ENCODE results near the gene PAX2.

The PAX2 gene

GRCh38 chr10:100817268-100817839 lies 72.0 kb downstream of the PAX2 start:
- no peak for DNase-seq (ENCODE audit: low read depth in 2 of 2)

GRCh38 chr10:100819424-100819823 lies 74.0 kb downstream of the PAX2 start:
- DNase-seq (ENCODE audit: low read depth in 2 of 2), result no peak

GRCh38 chr10:100823194-100823593 lies 77.8 kb downstream of the PAX2 start:
- DNase-seq (ENCODE audit: low read depth in 2 of 2), result no peak

DNA sequence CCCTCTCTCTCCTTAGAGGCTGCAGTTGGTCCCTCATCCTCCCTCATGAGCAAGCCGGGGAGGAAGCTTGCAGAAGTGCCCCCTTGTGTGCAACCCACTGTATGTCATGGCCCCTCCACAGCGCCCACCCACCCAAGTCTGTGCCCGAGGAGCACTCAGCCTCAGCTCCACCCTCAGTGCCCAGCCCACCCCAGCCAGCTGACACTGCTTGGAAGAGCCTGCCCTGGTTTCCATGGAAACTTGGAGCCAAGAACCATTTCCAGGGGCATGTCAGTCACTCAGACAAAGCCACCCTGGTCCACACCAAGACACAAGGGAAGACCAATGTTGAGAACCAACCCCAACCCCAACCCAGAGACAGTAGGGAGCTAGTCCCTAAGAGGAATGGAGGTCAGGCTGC lies 79.5 kb downstream of the PAX2 start:
- DNase-seq (ENCODE audit: low read depth in 2 of 2), result no peak

DNA sequence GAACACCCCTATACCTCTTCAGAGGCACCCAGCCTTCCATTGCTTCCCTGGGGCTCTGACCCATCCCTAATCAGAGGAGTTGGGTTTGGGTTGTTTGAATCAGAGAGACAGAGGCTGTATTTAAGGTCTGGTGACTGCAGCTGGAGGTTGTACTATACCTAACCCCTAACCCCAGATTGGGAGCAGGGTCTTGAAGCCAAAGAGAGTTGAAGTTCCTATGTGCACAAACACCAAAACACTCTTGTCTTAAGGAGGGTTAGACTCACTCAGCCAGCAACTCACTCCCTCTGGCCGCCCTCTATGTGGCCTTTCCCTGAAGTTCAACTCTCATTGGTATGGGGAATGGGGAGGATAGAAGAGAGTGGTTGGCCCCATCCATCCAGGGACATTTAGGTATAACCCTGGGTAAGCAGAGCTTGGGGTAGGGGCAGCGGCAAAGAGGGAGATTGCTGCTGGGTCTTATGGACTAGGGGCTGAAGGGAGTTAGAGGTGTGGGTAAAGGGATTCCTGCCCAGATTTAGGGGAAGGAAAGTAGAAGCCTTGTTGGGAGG lies 80.0 kb downstream of the PAX2 start:
- no peak for DNase-seq (ENCODE audit: low read depth in 2 of 2)

DNA sequence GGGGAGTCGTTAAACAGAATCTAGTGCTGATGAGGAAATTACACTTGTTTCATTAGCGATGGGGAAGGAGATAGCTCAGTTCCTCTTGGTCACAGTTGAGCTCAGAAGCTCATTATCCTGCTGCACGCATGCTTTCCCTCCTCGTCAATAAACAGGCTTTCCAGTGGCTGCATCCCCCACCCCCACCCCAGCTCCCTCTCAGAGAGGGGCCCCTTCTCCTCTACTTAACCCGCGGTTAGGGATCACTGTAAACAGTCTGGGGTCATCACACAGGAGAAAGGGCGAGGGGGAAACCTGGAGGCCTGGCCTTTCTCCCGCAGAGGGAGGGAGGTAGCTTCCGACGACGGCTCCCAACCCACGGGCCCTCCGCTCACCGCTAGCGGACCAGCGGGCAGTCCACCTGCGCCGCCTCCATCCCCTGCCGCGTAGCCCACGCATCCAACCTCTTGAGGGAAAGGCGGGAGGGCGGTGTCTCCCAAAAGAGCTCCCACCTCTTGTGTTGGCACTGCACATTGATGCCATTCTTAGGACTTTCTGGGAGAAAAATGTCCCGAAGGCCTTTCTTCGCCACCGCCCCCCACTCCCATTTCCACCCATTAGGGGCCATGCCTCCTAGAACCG lies 80.8 kb downstream of the PAX2 start:
- no peak for DNase-seq (ENCODE audit: low read depth in 2 of 2)

GRCh38 chr10:100826661-100826982 lies 81.2 kb downstream of the PAX2 start:
- DNase-seq (ENCODE audit: low read depth in 2 of 2), result no peak

DNA sequence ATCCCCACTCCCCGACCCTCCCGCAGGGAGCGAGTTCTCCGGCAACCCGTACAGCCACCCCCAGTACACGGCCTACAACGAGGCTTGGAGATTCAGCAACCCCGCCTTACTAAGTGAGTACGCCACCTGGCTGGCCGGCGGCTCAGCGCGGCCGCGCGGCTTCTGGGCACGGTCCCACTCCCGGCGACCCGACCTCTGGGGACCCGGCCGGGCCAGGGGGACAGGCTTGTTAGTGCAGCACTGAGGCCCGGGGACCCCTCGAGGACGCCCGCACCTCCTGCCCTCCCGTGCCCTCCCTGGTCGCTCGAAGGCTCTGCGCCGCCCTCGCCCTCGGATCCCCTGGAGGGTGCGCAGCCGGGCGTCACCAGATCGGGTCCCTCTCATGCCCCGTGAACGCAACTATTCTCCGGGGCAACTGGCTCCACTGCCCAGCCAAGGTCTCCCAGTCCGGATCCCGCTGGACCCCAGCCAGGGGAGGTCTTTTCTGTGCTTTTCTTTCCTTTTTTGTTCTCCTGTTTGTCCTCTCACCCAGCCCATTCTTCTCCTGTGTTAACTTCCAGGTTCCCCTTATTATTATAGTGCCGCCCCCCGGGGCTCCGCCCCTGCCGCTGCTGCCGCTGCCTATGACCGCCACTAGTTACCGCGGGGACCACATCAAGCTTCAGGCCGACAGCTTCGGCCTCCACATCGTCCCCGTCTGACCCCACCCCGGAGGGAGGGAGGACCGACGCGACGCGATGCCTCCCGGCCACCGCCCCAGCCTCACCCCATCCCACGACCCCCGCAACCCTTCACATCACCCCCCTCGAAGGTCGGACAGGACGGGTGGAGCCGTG lies 81.8 kb downstream of the PAX2 start:
- DNase-seq (ENCODE audit: low read depth in 2 of 2), result no peak

GRCh38 chr10:100827819-100828737 lies 82.7 kb downstream of the PAX2 start:
- DNase-seq (ENCODE audit: low read depth in 2 of 2), result peak in 1 of 2 donors; percentile 13

GRCh38 chr10:100828738-100829096 lies 83.3 kb downstream of the PAX2 start:
- DNase-seq (ENCODE audit: low read depth in 2 of 2), result no peak

DNA sequence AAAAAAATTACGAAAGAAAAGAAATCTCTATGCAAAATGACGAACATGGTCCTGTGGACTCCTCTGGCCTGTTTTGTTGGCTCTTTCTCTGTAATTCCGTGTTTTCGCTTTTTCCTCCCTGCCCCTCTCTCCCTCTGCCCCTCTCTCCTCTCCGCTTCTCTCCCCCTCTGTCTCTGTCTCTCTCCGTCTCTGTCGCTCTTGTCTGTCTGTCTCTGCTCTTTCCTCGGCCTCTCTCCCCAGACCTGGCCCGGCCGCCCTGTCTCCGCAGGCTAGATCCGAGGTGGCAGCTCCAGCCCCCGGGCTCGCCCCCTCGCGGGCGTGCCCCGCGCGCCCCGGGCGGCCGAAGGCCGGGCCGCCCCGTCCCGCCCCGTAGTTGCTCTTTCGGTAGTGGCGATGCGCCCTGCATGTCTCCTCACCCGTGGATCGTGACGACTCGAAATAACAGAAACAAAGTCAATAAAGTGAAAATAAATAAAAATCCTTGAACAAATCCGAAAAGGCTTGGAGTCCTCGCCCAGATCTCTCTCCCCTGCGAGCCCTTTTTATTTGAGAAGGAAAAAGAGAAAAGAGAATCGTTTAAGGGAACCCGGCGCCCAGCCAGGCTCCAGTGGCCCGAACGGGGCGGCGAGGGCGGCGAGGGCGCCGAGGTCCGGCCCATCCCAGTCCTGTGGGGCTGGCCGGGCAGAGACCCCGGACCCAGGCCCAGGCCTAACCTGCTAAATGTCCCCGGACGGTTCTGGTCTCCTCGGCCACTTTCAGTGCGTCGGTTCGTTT lies 83.9 kb downstream of the PAX2 start:
- no peak for DNase-seq (ENCODE audit: low read depth in 2 of 2)

DNA sequence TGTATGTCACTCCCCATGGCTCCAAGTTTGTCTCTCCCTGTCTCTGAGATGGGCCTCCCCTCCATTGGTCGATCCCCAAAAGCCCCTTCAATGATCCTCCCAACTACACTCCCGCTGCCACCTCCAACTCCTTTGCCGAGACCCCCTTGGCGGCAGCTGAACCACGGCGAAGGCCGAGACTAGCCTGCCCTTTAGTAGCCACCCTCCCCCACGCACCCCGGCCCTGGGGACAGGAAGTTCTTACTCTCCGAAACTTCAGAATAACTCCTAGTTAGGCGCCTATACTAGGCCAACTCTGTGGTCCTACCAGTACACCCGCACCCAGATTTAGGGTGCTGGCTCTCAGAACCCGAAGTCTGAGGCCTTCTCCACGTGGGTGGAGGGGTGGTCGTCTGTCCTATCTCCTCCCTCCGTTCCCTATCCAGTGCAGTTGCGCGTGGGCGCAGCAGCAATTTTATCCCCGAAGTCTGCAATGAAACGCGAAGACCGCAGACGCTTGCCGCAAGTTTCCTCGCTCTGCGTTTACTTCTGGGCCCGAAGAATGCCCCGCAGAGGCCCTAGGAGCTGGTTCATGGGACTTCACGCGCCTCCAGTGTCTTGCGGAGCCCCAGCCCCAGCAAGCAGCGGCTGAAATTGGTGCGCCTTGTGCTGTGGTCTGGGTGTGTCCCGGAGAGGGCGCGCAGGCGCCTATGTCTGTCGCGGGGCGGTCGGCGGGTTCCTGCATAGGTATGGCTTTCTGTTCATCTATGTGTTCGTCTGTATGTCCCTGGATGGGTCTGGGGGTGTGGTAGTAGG lies 84.7 kb downstream of the PAX2 start:
- no peak for DNase-seq (ENCODE audit: low read depth in 2 of 2)

DNA sequence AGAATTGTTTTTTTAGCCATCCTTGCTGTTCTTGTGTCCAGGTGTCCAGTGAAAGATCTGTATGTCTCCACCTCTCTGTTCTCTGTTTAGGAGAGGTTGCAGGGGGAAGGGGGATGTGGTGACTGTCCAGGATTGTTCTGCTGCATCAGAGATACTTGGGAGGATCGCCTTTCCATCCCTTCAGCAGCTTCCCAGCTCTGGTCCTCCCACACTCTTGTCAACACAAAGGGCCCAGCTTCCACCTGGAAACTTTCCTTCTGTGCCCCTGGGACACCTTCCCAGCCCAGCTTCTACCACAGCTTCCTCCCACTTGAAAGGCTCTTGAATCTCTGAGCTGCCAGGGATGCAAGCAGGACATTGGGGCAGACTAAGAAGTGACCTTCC lies 85.3 kb downstream of the PAX2 start:
- DNase-seq (ENCODE audit: low read depth in 2 of 2), result no peak

DNA sequence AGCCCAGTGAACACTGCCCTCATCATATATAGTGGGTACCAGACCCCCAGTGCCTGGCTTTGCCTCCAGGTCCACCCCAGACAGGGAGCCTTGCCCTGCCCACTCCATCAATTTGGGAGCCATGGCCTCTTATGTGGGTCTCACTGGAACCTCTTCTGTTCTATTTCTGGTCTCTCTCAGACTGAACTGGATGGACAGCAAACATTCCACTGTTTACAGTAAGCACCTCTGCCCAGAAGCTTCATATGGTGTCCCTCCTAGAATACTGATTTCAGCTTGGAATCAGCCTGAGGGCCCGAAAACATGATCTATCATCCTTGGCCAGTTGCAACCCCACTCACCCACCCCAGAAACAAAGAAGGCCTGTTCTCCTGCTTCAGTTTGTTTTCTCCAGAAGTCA lies 86.4 kb downstream of the PAX2 start:
- no peak for DNase-seq (ENCODE audit: low read depth in 2 of 2)

DNA sequence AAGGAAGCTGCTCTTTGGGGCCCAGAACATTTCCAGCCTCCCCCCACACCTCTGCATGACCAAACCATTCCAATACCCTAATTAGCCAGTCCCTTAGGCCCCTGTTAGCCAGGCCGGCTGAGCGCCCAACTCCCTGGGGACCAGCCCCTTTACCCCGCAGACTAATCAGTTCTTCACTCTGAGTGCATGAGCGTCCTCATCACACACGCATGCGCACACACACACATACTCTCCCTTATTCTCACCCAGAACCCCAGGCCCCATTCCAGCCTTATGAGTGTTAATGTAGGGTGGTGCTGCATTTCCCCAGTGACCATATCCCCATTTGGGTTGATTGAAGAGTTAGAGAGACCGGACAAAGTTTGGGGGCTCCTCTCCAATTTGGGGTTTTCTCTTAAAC lies 90.4 kb downstream of the PAX2 start:
- no peak for DNase-seq (ENCODE audit: low read depth in 2 of 2)

DNA sequence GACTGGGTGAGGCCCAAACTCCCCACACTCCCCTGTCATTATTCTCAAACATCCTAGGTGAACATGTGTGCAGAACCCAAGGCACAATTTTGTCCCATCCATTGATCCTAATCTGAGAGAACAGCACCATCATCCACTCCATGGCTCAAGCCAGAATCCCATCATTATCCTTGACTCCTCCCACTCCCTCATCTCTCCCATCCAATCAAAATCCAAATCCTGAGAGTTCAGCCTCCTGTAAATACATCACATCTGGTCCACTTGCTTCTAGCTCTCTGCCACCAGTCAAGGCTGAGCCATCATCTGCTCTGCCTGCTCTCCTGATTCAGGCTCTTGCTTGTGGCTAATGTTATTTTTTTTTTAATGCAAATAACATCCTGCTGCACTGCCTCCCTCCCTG lies 91.5 kb downstream of the PAX2 start:
- DNase-seq (ENCODE audit: low read depth in 2 of 2), result no peak

- DNase-seq (ENCODE audit: low read depth in 2 of 2), result no peak
These were observed 91.9 kb downstream of the PAX2 start for GRCh38 chr10:100837300-100837699.

GRCh38 chr10:100838986-100839385 lies 93.6 kb downstream of the PAX2 start:
- no peak for DNase-seq (ENCODE audit: low read depth in 2 of 2)

- no peak for DNase-seq (ENCODE audit: low read depth in 2 of 2)
These were observed 96.1 kb downstream of the PAX2 start for GRCh38 chr10:100841528-100841927.

GRCh38 chr10:100847440-100847839 lies 102.1 kb downstream of the PAX2 start:
- DNase-seq (ENCODE audit: low read depth in 2 of 2), result no peak

Measured in stimulated activated CD8-positive, alpha-beta memory T cell treated with anti-CD3 and anti-CD28 coated beads, Interleukin-2, amount 100 ng/mL, for 1 hour (primary cell).